Activated CD4-positive, alpha-beta T cell treated with anti-CD3 and anti-CD28 coated beads for 36 hours (primary cell): ENCODE results near the gene CABP4. TPM values are rescaled to one million over a fixed set of nuclear protein-coding genes. Genes with fewer than 3 reads are reported as not detected.
"Not testable (repeated sequence)": the region's sequence is repeated elsewhere in the genome, so short reads cannot be mapped to it uniquely, and the experiment has no call there.

Source experiments
- ATAC-seq: fragments of 200-7000 bp; cut with Tn5 transposase; one replicate; pipeline ENCODE4 v1.10.0; 2021; ENCODE audit warnings: mild to moderate bottlenecking, moderate library complexity
- CTCF ChIA-PET: fragments of 350-600 bp; sonication (Branson Sonifier 250); formaldehyde crosslinking; loops from one replicate; lab custom pipeline; 2021; ENCODE audit warnings: antibody characterized with exemption; lab: Charles Lee
- POLR2A ChIA-PET: fragments of 350-600 bp; sonication (Branson Sonifier 250); formaldehyde crosslinking; loops from one replicate; lab custom pipeline; 2021; ENCODE audit warnings: antibody characterized with exemption, inconsistent platforms; lab: Charles Lee
- DNase-seq: peaks from one replicate; pipeline ENCODE4 v3.0.0-alpha.2; 2020
- H3K27ac Mint-ChIP-seq: one replicate; pipeline ENCODE4 v1.8.0; 2021; ENCODE audit warnings: mixed read lengths
- H3K27me3 Mint-ChIP-seq: one replicate; pipeline ENCODE4 v1.8.0; 2021; ENCODE audit warnings: mixed read lengths
- H3K36me3 Mint-ChIP-seq: one replicate; pipeline ENCODE4 v1.8.0; 2021; ENCODE audit warnings: low read depth, mixed read lengths
- H3K4me1 Mint-ChIP-seq: one replicate; pipeline ENCODE4 v1.8.0; 2021; ENCODE audit warnings: mixed read lengths
- H3K4me3 Mint-ChIP-seq: one replicate; pipeline ENCODE4 v1.8.0; 2021; ENCODE audit warnings: mild to moderate bottlenecking, moderate library complexity, mixed read lengths
- H3K9me3 Mint-ChIP-seq: one replicate; pipeline ENCODE4 v1.8.0; 2021; ENCODE audit warnings: low read depth, mixed read lengths
- intact Hi-C, 2 experiments: fragments of 100-400 bp; cut with DNase I in 1 of 2; cut with micrococcal nuclease in 1 of 2; formaldehyde crosslinking; loops; one replicate each; pipeline versions ENCODE4 v1.14.2 to v1.15.1; 2022 to 2024; cut with DNase I, micrococcal nuclease
- total RNA-seq, 2 experiments: library from RNA; stranded (reverse); gene quantifications; one replicate each; pipeline ENCODE4 v1.2.3, GENCODE V29; 2021

The CABP4 gene
- total RNA-seq, 2 experiments from 2014 or later = 0.37 to 0.46 TPM

DNA sequence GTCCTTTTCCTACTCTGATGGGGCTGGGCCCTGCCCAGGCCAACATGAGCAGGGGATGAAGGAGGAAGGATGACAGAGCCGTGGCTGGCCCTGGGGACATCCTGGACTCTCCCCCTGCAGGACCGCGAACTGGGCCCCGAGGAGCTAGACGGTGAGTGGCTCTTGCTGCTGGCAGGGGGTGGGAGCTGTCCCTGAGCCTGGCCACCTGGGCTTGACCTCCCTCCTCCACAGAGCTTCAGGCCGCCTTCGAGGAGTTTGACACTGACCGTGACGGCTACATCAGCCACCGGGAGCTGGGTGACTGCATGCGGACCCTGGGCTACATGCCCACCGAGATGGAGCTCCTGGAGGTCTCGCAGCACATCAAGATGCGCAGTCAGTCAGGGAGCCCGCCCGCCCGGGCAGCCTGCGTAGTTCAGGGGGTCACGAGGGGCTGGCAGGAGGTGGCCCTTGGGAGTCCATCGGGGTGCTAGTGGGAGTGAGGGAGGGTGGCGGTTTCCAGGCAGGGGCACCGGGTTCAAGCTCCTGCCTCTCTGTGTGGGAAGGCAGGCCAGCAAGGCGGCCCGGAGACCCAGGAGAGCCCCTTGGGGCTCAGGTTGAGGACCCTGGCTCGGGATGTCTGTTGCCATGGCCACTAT is 1.0 kb downstream of the CABP4 start:
- DNase-seq (no peak), ATAC-seq (no peak)
- peaks cover 8% of the 10 kb centered on the region for H3K4me1 Mint-ChIP-seq
- ChIA-PET CTCF (interaction anchor here (0.9 kb wide), 1 partner anchor 111 kb away, joined by 5 read pairs; no protein-coding TSS in a partner anchor), POLR2A (no interaction called here)
- H3K36me3 Mint-ChIP-seq = no peaks in the 10 kb centered on the region
- H3K27me3 Mint-ChIP-seq = no peaks in the 10 kb centered on the region
- no peak overlapping the region for H3K27ac Mint-ChIP-seq
- no peaks in the 10 kb centered on the region for H3K9me3 Mint-ChIP-seq
- intact Hi-C loops = no loop called here
- H3K4me3 Mint-ChIP-seq = no peak overlapping the region

- ChIA-PET CTCF (interaction anchor here (0.6 kb wide), 1 partner anchor 880 kb away, joined by 3 read pairs; no protein-coding TSS in a partner anchor), POLR2A (no interaction called here)
- DNase-seq (no peak), ATAC-seq (no peak)
- Mint-ChIP-seq H3K4me3 (no peak overlapping the region), H3K36me3 (no peaks in the 10 kb centered on the region), H3K27me3 (no peaks in the 10 kb centered on the region), H3K9me3 (no peaks in the 10 kb centered on the region), H3K27ac (no peak overlapping the region), H3K4me1 (peaks cover 5% of the 10 kb centered on the region)
- intact Hi-C loops = no loop called here
Observed at GRCh38 chr11:67457453-67457852, 2.3 kb downstream of the CABP4 start.

- Mint-ChIP-seq H3K9me3 (no peaks in the 10 kb centered on the region), H3K4me1 (peaks cover 5% of the 10 kb centered on the region), H3K27ac (no peak overlapping the region), H3K4me3 (no peak overlapping the region), H3K36me3 (no peaks in the 10 kb centered on the region), H3K27me3 (no peaks in the 10 kb centered on the region)
- ChIA-PET CTCF (interaction anchor here (0.7 to 2.0 kb wide), 2 partner anchors 71 to 76 kb away, joined by 3 to 5 read pairs; no protein-coding TSS in a partner anchor), POLR2A (no interaction called here)
- intact Hi-C loops = no loop called here
- ATAC-seq (no peak), DNase-seq (no peak)
Observed at GRCh38 chr11:67458266-67458665, 3.1 kb downstream of the CABP4 start.

DNA sequence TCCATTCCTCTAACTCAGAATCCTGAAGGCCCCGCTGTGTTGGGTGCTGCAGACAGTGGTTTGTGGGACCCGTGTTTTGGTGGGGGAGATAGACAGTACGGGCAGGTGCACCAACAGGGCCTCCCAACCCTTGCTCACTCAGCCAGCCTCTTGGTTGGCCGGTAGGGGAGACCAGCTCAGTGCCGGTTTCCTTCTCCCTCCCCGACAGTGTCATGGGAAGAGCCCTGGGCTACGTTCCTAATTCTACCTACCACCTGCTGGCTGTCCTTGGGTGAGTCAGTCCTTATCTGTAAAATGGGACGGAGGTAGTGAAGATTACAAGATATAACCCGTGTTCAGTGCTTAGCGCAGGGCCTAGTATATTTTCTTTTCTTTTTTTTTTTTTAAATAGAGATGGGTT is 8.0 kb downstream of the CABP4 start:
- peaks cover 26% of the 10 kb centered on the region for H3K4me1 Mint-ChIP-seq
- H3K9me3 Mint-ChIP-seq = no peaks in the 10 kb centered on the region
- H3K4me3 Mint-ChIP-seq = no peak overlapping the region
- intact Hi-C loops = no loop called here
- H3K36me3 Mint-ChIP-seq = peaks cover 9% of the 10 kb centered on the region
- CTCF ChIA-PET = no interaction called here
- H3K27ac Mint-ChIP-seq = no peak overlapping the region
- H3K27me3 Mint-ChIP-seq = no peaks in the 10 kb centered on the region
- ATAC-seq = no peak
- no peak for DNase-seq
- POLR2A ChIA-PET = no interaction called here

- CTCF ChIA-PET = interaction anchor here (0.6 kb wide), 1 partner anchor 68 kb away, joined by 3 read pairs; no protein-coding TSS in a partner anchor
- H3K4me3 Mint-ChIP-seq = peak overlapping the region; percentile 84
- peaks cover 9% of the 10 kb centered on the region for H3K36me3 Mint-ChIP-seq
- H3K27me3 Mint-ChIP-seq = no peaks in the 10 kb centered on the region
- POLR2A ChIA-PET = no interaction called here
- DNase-seq = peak; percentile 37
- H3K4me1 Mint-ChIP-seq = peaks cover 29% of the 10 kb centered on the region
- peak overlapping the region; percentile 94 for H3K27ac Mint-ChIP-seq
- no peak for ATAC-seq
- no peaks in the 10 kb centered on the region for H3K9me3 Mint-ChIP-seq
- intact Hi-C loops = loop anchor here (1.0 to 2.0 kb wide), 9 partner anchors 18 to 111 kb away; partner anchors contain the start of genes AIP (in 1 of the 2), CDK2AP2 (in 1 of the 2), POLD4 (in 1 of the 2) and PPP1CA (in 1 of the 2)
Observed at GRCh38 chr11:67463680-67464410, 8.7 kb downstream of the CABP4 start.

DNA sequence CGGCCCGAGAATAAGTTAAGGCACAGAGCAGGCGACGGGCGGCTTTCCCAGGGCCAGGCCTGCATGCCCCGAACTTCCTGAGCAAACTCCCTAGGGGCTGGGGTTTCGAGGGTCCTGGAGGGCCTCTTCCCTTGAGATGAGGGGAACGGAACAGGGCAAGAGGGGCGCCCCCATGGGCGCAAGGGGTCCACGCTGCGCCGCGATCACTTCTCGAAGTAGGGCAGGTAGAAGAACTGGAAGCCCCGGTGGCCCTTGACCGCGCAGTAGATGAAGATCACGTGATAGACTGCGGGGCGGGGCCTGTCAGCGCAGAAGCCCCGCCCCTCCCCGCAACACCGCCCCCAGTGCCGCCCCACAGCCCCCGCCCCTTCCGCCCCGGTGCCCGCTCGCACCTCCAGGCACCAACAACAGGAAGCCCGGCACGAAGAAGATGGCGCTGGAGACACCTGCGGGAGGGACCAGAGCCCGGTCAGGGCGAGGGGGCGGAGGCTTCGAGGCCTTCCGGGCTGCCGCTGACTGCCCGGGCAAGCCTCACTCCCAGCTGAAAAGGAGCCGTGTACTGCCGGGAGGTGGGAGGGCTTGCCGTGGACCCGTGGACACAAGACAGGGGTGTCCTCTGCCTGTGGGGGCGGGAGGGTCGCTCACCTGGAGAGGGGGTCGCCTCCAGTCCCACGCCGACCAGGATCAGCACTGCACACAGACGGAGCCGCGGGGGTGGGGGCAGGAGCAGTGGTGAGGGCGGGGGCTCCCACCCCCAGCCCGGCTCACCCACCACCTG is 9.4 kb downstream of the CABP4 start:
- ATAC-seq (peak; percentile 84), DNase-seq (peak; percentile 97)
- intact Hi-C loops = loop anchor here (1.0 to 5.0 kb wide), 10 partner anchors 18 to 111 kb away; partner anchors contain the start of genes RPS6KB2 (in 2 of the 2), AIP (in 1 of the 2), CDK2AP2 (in 1 of the 2) and POLD4 (in 1 of the 2)
- Mint-ChIP-seq H3K27ac (peak overlapping the region; percentile 94), H3K36me3 (peaks cover 9% of the 10 kb centered on the region), H3K4me3 (peak overlapping the region; percentile 84), H3K27me3 (no peaks in the 10 kb centered on the region), H3K4me1 (peaks cover 29% of the 10 kb centered on the region), H3K9me3 (no peaks in the 10 kb centered on the region)
- POLR2A ChIA-PET = interaction anchor here (0.5 to 1.2 kb wide), 2 partner anchors 63 to 843 kb away, joined by 4 read pairs; partner anchors contain the start of gene PPP1CA
- CTCF ChIA-PET = interaction anchor here (0.6 to 1.2 kb wide), 5 partner anchors 9 to 43 kb away, joined by 3 to 5 read pairs (median 4); partner anchors contain the start of gene CDK2AP2

DNA sequence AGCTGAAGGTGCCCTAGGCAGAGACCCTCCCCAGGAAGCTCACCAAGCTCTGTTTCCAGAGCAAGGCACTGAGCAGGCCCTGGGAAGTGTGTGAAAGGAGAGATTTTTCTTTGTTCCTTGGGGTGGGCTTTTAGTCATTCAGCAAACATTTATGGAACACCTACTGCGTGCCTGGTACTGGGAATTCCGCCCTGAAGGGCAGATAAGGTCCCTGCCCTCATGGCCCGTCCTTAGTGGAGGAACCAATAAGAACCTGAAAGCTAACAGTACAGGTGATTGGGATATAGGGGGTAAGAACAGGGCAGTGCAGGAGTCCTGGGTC is 10.0 kb downstream of the CABP4 start:
- H3K4me3 Mint-ChIP-seq = peak overlapping the region; percentile 84

GRCh38 chr11:67465530-67465929 is 10.4 kb downstream of the CABP4 start:
- intact Hi-C loops = loop anchor here in 1 of 2 experiments (2.0 to 5.0 kb wide), 2 partner anchors 27 to 38 kb away; partner anchors contain the start of gene RPS6KB2
- not testable (repeated sequence) for H3K9me3 Mint-ChIP-seq, H3K36me3 Mint-ChIP-seq, ATAC-seq, H3K27me3 Mint-ChIP-seq
- POLR2A ChIA-PET = interaction anchor here (1.2 kb wide), 1 partner anchor 64 kb away, joined by 4 read pairs; the partner anchor contains the start of gene PPP1CA
- peaks cover 24% of the 10 kb centered on the region for H3K4me1 Mint-ChIP-seq
- H3K4me3 Mint-ChIP-seq = peak overlapping the region; percentile 84
- CTCF ChIA-PET = interaction anchor here (0.6 to 1.2 kb wide), 4 partner anchors 8 to 42 kb away, joined by 3 to 5 read pairs (median 4); partner anchors contain the start of gene CDK2AP2
- peak overlapping the region; percentile 94 for H3K27ac Mint-ChIP-seq
- peak; percentile 24 for DNase-seq

More for the DNA sequence above, 10.0 kb downstream of the CABP4 start:
- intact Hi-C loops = loop anchor here in 1 of 2 experiments (2.0 to 5.0 kb wide), 2 partner anchors 26 to 38 kb away; partner anchors contain the start of gene RPS6KB2
- peaks cover 9% of the 10 kb centered on the region for H3K36me3 Mint-ChIP-seq
- no peaks in the 10 kb centered on the region for H3K9me3 Mint-ChIP-seq
- peak overlapping the region; percentile 94 for H3K27ac Mint-ChIP-seq
- CTCF ChIA-PET = interaction anchor here (0.6 to 1.2 kb wide), 5 partner anchors 8 to 42 kb away, joined by 3 to 5 read pairs (median 4); partner anchors contain the start of gene CDK2AP2
- no peak for DNase-seq
- POLR2A ChIA-PET = interaction anchor here (0.5 to 1.2 kb wide), 2 partner anchors 63 to 843 kb away, joined by 4 read pairs; partner anchors contain the start of gene PPP1CA
- peaks cover 26% of the 10 kb centered on the region for H3K4me1 Mint-ChIP-seq
- no peak for ATAC-seq
- no peaks in the 10 kb centered on the region for H3K27me3 Mint-ChIP-seq

DNA sequence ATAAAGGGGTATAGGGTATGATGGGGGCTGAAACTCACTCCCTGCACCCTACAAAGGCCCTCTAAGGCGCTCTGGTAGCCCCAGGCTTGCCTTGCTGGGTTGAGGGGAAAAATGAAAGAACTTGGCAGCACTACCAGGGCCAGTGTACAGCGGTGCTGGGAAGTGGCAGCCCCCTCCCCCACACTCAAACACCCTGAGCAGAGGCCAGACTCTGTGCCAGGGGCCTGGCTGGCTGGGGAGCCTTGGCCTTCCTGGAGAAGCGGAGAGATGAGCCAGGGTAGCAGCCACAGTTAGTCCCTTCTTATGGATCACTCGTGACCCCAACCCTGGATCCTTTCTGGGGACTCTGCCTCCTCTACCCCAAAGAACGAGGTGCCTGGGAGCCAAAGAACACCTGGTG is 11.2 kb downstream of the CABP4 start:
- Mint-ChIP-seq H3K27me3 (no peaks in the 10 kb centered on the region), H3K27ac (peak overlapping the region; percentile 51), H3K9me3 (no peaks in the 10 kb centered on the region), H3K4me3 (no peak overlapping the region), H3K36me3 (peaks cover 9% of the 10 kb centered on the region), H3K4me1 (peaks cover 24% of the 10 kb centered on the region)
- ChIA-PET CTCF (no interaction called here), POLR2A (no interaction called here)
- ATAC-seq (no peak), DNase-seq (no peak)
- intact Hi-C loops = loop anchor here in 1 of 2 experiments (5.0 kb wide), 1 partner anchor 39 kb away; the partner anchor contains the start of gene RPS6KB2

DNA sequence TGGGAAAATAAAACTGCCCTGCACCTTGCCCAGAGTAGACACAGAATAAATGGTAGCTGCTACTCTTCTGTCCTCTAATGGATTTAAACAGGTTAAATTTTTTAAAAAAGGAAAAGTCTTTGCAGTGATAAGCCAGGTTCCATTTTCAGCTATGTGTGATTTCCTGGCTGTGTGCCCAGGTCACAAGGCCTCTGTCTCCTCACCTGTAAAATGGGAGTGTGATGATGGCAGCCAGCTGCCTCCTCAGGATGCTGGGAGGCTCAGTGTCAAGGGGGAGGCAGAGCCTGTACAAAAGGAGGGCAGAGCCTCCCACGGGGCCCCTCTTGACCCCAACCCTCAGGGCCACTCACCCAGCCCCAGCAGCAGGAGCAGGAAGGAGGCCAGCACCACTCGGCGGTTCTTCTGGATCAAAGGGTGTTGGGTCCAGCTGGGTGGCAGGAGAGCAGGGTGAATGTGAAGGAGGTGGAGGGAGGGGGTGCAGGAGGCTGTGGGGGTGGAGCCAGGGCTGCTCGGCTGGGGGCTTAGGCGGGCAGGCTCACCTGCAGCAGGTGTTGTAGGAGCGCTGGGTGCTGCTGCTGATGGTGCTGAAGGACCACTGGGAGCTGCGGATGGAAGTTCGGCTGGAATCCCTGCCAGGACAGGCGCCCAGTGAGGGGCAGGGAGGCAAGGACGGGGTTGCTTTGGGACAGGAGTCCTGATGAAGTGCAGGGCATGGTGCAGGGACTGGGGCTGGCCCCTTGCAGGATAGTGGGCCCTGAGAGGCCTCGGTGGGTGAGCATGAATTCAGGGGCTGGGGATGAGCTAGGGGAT is 12.0 kb downstream of the CABP4 start:
- ChIA-PET CTCF (interaction anchor here (0.6 to 1.3 kb wide), 4 partner anchors 20 to 122 kb away, joined by 3 to 6 read pairs (median 3); no protein-coding TSS in a partner anchor), POLR2A (interaction anchor here (0.7 to 0.8 kb wide), 2 partner anchors 63 to 149 kb away, joined by 3 to 4 read pairs; partner anchors contain the start of gene TBC1D10C)
- no peaks in the 10 kb centered on the region for H3K9me3 Mint-ChIP-seq
- H3K27me3 Mint-ChIP-seq = no peaks in the 10 kb centered on the region
- H3K36me3 Mint-ChIP-seq = peaks cover 9% of the 10 kb centered on the region
- H3K27ac Mint-ChIP-seq = peak overlapping the region; percentile 78
- DNase-seq = no peak
- intact Hi-C loops = loop anchor here in 1 of 2 experiments (5.0 kb wide), 1 partner anchor 40 kb away; the partner anchor contains the start of gene RPS6KB2
- H3K4me3 Mint-ChIP-seq = peak overlapping the region; percentile 82
- peaks cover 24% of the 10 kb centered on the region for H3K4me1 Mint-ChIP-seq
- no peak for ATAC-seq
